HG03575 (cell line): ENCODE results near the gene TERT.
"Not testable (repeated sequence)": the region's sequence is repeated elsewhere in the genome, so short reads cannot be mapped to it uniquely, and the experiment has no call there.

Experiments used
- ATAC-seq: cut with Tn5 transposase; IDR thresholded peaks from one replicate; pipeline ENCODE4 v1.9.1; 2021; ENCODE audit not compliant: unreplicated experiment, insufficient number of reproducible peaks, low FRiP score; ENCODE audit errors: extremely low read depth

Gene TERT

DNA sequence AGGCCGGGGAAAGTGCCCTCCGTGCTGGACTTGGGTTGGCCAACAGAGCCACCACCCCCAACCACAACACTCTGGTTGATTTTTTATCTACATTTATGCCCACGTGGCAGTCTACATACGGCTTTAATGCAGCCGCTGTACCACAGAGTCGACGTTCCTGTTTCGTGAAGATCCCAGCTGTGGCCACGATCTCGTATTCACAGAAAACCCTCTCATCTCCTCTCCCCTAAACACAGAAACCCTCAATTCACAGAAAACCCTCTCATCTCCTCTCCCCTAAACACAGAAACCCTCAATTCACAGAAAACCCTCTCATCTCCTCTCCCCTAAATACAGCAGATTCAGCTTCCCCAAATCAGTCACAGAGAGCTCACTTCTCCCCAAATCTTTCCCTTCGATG, 65.8 kb downstream of the TERT start:
- not testable (repeated sequence) for ATAC-seq

DNA sequence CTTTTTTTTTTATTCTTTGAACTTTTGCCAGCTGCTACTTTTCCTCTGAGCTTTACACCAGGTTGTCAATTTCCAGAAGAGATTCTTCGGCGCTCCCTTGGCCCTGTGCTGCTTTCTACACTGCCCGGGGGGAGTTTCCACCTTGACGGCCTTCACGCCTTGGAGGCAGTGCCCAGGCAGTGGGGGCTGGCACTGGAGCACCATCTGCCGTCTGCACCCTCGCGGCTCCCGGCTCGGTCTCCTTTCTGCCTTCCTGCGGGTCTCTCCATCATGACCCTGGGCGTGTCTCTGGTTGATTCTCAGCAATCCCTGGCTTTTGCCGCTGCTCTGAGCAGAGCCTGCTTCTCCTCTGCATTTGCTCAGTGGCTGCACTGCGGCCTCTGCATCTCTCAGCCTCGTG, 66.7 kb downstream of the TERT start:
- no peak for ATAC-seq

DNA sequence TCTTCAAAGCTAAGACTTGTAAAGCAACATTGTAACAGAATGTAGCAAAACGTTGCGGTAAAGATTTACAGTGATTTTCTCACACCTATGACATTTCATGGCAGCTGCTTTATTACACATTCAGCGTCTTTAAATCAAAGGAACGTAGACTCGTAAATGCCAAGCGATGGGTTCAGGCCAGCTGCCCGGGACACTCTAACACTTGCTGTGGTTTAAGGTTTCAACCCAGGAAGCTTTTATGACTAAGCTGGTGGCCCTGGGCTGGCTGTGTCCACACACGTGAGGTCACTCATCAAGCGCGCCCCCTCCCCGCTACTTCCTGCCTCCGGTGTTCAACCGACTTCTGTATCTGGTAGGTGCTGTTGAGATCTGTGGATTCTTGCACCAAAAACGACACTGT, 67.2 kb downstream of the TERT start:
- no peak for ATAC-seq

DNA sequence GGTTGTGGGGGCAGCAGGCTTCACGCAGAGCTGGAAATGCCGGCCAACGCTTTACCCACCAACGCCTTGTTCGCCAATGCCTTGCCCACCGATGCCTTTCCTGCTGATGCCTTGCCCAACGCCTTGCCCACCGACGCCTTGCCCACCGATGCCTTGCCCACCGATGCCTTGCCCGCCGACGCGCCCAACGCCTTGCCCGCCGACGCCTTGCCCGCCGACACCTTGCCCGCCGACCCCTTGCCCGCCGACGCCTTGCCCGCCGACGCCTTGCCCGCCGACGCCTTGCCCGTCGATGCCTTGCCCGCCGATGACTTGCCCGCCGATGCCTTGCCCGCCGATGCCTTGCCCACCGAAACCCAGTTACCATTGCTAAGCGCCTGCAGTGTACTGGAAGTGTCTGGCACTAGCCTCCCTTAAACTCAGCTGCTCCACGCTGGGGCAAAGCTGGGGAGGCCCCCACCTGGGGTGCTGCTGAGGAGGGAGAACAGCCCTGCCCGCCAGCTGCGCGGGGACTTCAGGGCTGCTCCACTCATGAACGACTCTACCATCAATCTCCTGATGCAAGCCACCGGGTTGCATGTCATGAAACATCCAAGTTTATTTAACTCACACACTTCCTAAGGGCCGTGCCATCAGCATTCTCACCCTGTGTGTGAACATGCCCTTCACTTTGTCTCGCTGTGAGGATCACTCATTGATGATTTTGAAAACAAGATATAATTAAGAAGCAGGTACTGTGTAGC, 67.9 kb downstream of the TERT start:
- ATAC-seq, result no peak

DNA sequence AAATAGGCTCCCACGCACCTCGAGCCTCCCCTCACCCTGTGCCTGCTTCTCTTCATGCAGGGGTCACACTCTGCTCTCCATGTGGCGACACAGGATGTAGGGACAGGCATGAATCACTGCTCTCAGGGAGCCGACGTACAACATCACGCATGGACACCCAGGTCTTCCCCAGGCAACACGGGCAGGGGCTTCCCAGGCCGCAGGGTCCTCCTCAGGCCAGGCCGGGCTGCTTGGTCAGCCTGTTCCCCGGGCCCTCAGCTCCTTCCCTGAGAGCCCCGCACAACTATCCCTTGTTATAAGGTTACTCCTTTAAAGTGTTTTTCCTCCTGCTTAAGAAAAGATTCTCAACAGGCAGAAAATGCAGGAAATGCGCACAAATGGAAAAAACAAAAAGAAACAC, 68.6 kb downstream of the TERT start:
- no peak for ATAC-seq

DNA sequence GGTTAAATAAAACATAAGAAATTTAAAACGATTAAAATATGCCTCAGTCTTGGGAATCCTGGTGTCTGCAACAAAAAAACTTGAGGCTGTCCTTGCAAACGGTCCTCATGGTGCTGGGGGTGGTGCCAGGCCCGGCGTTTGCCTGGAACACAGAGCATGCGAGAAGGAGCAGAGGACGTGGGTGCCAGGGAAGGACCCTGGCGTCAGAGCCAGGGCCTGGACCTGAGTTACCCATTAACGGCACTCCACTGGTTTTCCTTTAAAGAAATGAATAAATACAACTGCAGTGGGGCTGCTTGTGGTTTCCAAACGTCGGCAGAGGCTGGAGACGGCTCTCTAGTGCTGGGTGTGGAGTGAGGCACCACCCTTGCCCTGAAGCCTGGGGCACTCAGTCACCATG, 69.8 kb downstream of the TERT start, which contains the start of gene SLC6A18:
SLC6A18 (plus strand) TSS at position 301 of the 400 bp plus-strand sequence; CDS start at position 398, 97 bp downstream.
- ATAC-seq, result no peak

DNA sequence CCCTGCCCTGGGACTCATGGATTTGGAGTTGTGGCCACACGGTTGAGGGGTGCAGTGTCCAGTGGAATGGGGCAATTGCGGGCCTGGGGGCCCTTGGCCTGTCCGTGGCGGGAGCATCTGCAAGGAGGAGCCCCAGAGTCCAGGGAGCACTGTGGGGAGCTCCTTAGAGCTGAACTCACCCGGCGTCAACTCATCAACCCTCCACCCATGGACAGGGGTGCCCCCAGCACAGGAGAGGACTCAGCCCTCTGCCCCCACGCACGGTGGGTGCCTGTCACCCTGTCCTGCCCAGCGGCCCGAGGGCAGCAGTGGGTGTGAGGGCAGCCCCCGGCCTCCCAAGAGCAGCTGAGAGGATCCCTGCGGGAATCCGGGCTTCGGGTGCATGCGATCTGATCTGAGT, 70.2 kb downstream of the TERT start:
- no peak for ATAC-seq

DNA sequence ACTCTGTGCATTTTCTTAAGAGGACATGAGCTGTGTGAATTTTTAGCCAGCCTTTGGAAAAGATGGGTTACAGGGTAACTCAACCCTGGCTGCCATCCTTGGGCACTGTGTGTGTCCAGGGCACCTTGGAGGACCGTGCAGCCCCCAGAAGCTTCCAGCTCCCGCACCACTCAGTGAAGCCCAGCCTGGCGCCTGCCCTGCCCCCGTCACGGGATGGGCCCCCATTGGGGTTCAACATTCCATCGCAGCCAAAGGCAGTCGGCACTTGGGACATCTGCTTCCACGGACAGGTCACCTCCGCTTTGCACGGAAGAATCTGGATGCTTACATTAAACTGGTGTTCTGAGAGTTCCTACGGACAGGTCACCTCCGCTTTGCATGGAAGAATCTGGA, 71.6 kb downstream of the TERT start:
- ATAC-seq, result no peak

DNA sequence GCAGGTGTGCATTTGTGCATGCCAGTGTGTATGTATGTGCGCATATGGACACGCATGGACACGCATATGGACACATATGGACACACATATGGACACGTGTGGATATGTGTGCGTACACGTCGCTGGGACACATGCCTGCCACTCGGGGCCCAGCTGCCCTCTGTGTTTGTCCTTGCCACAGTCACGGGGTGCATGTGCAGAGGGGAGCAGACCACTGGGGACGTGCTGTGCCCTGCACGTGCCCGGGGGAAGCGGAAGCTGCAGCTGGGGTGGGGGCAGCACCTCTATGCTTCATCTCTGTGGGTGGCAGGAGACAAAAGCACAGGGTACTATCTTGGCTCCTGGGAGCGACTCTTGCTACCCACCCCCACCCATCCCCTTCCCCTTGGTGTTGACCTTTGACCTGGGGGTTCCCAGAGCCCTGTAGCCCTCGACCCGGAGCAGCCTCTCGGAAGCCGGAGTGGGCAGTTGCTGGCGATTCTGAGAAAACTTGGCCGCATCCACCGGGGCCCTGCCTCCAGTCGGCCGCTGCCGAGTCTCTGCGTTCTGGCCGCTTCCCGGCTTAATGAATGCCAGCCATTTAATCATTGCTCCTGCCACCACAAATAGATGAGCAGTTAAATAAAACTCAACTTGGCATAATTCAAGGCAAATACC, 72.1 kb downstream of the TERT start:
- no peak for ATAC-seq

DNA sequence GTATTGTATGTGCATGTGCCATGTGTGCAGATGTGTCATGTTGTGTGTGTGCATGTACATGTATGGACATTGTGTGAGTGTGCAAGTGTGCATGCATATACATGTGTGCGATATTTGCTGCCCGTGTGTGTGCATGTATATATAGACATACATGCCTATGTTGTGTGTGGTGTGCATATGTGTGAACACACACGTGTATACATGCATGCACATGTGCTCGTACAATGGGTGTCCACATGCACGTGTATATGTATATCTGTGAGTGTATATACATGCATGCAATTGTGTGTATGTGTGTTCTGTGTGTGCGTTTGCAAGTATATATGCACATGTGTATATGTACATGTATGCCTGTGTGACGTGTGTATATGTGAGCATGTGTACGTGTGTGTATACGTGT, 72.7 kb downstream of the TERT start:
- ATAC-seq, result no peak

DNA sequence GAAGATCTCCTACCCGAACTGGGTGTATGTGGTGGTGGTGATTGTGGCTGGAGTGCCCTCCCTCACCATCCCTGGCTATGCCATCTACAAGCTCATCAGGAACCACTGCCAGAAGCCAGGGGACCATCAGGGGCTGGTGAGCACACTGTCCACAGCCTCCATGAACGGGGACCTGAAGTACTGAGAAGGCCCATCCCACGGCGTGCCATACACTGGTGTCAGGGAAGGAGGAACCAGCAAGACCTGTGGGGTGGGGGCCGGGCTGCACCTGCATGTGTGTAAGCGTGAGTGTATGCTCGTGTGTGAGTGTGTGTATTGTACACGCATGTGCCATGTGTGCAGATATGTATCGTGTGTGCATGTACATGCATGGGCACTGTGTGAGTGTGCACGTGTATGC, 73.1 kb downstream of the TERT start:
- no peak for ATAC-seq

DNA sequence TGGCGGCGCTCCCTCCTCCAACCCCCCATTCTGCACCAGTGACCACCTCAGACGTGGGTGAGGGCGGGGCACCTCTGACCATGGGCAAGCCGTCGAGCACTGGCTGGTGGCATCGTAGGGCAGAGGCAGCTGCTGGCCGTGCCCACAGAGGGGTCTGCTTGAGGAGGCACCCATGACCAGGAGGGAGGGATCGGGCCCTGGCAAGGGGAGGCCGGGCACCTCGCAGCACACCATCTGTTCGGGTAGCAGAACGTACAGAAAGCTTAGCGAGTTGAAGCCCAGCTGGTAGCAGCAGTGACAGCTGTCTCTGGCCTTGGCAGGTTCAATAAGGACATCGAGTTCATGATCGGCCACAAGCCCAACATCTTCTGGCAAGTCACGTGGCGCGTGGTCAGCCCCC, 74.0 kb downstream of the TERT start:
- no peak for ATAC-seq

DNA sequence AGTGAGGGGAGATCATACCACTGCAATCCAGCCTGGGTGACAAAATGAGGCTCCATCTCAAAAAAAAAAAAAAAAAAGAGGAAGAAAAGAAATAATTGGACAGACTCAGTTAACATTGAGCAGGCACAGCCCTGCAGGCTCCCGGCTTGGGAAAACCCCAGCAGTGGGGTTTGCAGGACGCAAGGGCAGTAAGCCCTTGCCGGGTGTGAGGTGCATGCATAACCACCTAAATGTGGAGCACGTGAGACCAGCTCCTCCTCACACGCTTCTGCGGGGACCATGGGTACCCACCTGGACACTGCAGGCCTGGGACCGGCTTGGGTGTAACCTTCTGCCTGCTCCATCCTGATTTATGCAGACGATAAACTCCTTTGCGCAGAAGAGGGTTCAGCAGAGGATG, 74.5 kb downstream of the TERT start:
- no peak for ATAC-seq

DNA sequence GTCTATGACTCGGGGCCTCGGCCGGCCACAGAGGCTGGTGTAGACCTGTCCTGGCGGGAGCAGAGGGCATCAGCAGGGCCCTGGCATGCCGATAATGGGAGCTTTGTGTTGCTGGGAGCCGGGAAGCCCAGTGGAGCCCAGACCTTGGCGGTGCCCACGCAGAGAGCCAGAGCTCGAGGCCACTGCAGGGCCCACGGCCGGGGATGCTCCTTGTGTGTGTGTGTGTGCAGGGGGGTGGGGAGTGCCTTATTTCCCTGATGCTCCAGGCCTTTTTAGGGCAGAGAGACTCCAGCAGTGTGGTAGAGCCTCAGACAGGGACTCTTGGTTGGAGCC, 75.1 kb downstream of the TERT start:
- no peak for ATAC-seq

DNA sequence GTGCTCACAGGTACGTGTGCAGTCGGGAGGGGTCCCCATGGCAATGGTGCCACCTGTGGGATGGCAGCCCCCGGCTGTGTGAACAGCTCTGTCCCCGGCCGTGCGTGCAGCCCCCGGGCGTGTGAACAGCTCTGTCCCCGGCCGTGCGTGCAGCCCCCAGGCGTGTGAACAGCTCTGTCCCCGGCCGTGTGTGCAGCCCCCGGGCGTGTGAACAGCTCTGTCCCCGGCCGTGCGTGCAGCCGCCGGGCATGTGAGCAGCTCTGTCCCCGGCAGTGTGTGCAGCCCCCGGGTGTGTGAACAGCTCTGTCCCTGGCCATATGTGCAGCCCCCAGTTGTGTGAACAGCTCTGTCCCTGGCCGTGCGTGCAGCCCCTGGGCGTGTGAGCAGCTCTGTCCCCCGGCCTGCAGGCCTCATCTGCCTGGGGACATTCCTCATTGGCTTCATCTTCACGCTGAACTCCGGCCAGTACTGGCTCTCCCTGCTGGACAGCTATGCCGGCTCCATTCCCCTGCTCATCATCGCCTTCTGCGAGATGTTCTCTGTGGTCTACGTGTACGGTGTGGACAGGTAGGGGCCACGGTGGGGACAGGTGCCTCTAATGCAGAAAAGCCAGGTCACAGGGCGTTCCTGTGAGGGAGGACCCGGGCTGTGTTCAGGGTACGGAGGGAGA, 75.6 kb downstream of the TERT start:
- no peak for ATAC-seq

DNA sequence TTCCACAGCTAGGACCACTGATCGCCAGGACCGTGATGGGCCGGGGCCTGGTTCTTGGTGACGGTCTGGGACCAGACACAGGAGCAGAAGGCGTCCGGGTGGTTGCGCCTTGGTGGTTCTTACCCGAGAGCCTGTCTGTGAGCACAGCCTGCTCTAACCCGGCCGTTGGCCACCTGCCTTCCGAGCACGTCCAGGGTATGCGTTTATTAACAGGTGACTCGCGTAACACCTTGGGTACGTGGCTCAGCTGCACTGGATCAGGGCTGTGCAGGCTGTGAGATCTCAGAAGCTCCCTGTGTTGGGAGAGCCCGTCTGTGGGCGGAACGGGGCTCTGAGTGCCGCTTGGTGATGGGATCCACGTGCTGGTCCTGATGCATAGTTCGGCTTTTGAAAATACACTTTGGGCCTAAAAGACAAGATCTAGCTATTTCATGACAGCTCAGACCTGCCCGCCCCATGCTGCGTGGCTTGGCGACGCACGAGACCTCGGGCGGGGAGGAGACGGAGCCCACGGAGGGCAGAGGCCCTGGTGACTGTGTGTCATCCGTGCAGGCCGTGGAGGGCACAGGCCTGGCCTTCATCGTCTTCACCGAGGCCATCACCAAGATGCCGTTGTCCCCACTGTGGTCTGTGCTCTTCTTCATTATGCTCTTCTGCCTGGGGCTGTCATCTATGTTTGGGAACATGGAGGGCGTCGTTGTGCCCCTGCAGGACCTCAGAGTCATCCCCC, 76.4 kb downstream of the TERT start:
- ATAC-seq, result no peak

DNA sequence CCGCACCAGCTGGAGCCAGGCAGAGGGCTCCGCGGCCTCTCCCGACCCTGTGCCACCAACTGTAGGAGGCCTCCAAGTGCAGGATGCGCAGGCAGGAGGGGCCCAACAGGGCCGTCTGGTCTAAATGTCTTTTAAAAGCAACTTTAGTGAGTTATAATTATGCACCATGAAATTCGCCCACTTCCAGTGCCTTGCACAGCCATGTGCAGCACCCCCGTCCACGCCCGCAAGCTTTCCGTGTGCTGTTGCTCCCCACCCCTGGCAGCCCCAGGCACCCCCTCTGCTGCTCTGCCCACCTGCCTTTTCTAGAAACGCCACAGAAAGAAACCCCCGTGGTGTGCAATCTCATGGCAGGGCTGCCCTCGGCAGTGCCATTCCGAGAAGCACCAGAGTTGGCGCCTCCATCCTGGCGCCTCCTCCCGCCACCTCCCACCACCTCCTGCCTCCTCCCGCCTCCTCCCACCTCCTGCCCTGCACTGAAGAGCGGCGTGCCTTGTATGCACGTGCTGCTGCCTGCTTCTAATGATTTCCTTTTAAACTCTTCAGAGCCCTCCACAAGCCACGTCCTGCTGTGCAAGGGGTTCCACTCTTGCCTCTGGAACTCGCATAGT, 77.2 kb downstream of the TERT start:
- no peak for ATAC-seq

DNA sequence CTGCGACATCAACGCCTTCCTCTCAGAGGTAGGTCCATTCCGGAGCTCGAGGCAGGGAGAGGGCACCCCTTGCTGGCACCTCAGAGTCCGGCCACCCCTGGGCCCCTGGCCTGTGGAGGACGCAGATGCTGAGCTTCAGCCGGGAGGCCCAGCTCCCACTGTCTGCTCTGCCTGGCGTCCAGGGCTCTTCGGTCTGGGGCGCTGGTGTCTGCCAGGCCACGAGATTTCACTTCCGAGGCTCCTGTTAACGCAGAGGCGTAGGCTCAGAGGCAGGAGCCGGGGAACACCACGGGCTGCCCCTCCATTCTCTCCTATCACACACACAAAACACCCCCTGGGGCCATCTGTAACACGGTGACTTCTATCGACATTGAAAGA, 78.0 kb downstream of the TERT start:
- ATAC-seq, result no peak

DNA sequence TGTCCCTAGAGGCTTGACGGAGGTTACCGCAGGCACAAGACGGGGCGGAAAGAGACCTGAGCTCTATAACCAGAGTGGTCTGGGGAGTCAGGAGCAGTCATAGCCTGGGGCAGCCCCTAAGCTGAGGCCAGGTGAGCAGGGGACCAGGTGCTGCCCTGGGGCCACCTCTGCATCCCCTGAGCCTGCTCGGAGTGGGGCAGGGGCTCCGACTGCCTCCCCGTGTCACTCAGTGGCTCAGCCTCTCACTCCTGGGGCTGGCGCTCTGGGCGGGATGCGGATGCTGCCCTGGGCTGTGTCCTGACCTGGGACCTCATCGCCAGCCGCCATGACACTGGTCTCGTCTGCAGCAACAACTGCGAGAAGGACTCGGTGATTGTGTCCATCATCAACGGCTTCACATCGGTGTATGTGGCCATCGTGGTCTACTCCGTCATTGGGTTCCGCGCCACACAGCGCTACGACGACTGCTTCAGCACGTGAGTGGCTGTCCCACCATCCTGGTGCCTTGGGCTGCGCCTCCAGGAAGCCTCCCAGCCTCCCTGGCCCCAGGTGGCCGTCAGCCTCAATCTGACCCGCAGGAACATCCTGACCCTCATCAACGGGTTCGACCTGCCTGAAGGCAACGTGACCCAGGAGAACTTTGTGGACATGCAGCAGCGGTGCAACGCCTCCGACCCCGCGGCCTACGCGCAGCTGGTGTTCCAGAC, 78.5 kb downstream of the TERT start:
- no peak for ATAC-seq
